ENCODE data around the gene BDH1. TPM values are rescaled to one million over a fixed set of nuclear protein-coding genes. Genes with fewer than 3 reads are reported as not detected.
"Not testable (repeated sequence)": the region's sequence is repeated elsewhere in the genome, so short reads cannot be mapped to it uniquely, and the experiment has no call there.

BDH1 gene
- polyA plus RNA-seq, 1 donor from 2014 or later: 12.9 TPM

- H4K20me1 ChIP-seq (ENCODE audit: insufficient read depth); H3K4me2 ChIP-seq (ENCODE audit: low read length); H3K36me3 ChIP-seq (ENCODE audit: insufficient read depth, low read length); H3K27ac ChIP-seq (ENCODE audit: low read length); H3K9ac ChIP-seq (ENCODE audit: low read length); H3K4me3 ChIP-seq (ENCODE audit: low read length); H3K9me2 ChIP-seq (ENCODE audit: insufficient read depth, low read length); H3K79me2 ChIP-seq (replicated peaks; ENCODE audit: insufficient read depth, low read length); H2AFZ ChIP-seq (ENCODE audit: low read depth, low read length); H3K27me3 ChIP-seq (ENCODE audit: insufficient read depth, low read depth, low read length); H3K9me3 ChIP-seq (ENCODE audit: low read length); H3F3A ChIP-seq (ENCODE audit: insufficient read depth, low read length, poor library complexity, severe bottlenecking): not testable (repeated sequence)
Observed at GRCh38 chr3:197516890-197517606, 38.7 kb downstream of the BDH1 start.

- H4K20me1 ChIP-seq (ENCODE audit: insufficient read depth): no peaks in the 10 kb centered on the region
- no peaks in the 10 kb centered on the region for H3K36me3 ChIP-seq (ENCODE audit: insufficient read depth, low read length)
- no peak overlapping the region for H3K27ac ChIP-seq (ENCODE audit: low read length)
- no peak overlapping the region for H3K9ac ChIP-seq (ENCODE audit: low read length)
- no peak overlapping the region for H3K4me3 ChIP-seq (ENCODE audit: low read length)
- H3K27me3 ChIP-seq (ENCODE audit: insufficient read depth, low read depth, low read length): no peaks in the 10 kb centered on the region
- H3K4me2 ChIP-seq (ENCODE audit: low read length): no peak overlapping the region
- no peaks in the 10 kb centered on the region for H3K79me2 ChIP-seq (replicated peaks; ENCODE audit: insufficient read depth, low read length)
- TF ChIP-seq EZH2 (IDR thresholded peaks at IDR 0.05; ENCODE audit: borderline replicate concordance, insufficient read depth, low read length, poor library complexity, severe bottlenecking) (no peak), RAD21 (conservative IDR thresholded peaks at IDR 0.05) (no peak), SMC3 (conservative IDR thresholded peaks at IDR 0.05; ENCODE audit: poor library complexity) (no peak), EP300 (conservative IDR thresholded peaks at IDR 0.05; ENCODE audit: poor library complexity, severe bottlenecking) (no peak), MXI1 (conservative IDR thresholded peaks at IDR 0.05; ENCODE audit: poor library complexity, severe bottlenecking) (no peak), POLR2AphosphoS5 (IDR thresholded peaks at IDR 0.05) (no peak), TAF1 (IDR thresholded peaks at IDR 0.05; ENCODE audit: low read depth) (no peak), REST (IDR thresholded peaks at IDR 0.05; ENCODE audit: borderline replicate concordance) (no peak)
- TF ChIP-seq, protein P1, sequence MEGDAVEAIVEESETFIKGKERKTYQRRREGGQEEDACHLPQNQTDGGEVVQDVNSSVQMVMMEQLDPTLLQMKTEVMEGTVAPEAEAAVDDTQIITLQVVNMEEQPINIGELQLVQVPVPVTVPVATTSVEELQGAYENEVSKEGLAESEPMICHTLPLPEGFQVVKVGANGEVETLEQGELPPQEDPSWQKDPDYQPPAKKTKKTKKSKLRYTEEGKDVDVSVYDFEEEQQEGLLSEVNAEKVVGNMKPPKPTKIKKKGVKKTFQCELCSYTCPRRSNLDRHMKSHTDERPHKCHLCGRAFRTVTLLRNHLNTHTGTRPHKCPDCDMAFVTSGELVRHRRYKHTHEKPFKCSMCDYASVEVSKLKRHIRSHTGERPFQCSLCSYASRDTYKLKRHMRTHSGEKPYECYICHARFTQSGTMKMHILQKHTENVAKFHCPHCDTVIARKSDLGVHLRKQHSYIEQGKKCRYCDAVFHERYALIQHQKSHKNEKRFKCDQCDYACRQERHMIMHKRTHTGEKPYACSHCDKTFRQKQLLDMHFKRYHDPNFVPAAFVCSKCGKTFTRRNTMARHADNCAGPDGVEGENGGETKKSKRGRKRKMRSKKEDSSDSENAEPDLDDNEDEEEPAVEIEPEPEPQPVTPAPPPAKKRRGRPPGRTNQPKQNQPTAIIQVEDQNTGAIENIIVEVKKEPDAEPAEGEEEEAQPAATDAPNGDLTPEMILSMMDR (IDR thresholded peaks at IDR 0.05; ENCODE audit: poor library complexity, severe bottlenecking): no peak
- H3K9me3 ChIP-seq (ENCODE audit: low read length): no peaks in the 10 kb centered on the region
- H2AFZ ChIP-seq (ENCODE audit: low read depth, low read length): no peak overlapping the region
- no peaks in the 10 kb centered on the region for H3K9me2 ChIP-seq (ENCODE audit: insufficient read depth, low read length)
- no peaks in the 10 kb centered on the region for H3F3A ChIP-seq (ENCODE audit: insufficient read depth, low read length, poor library complexity, severe bottlenecking)
Observed at GRCh38 chr3:197516517-197516889, 39.3 kb downstream of the BDH1 start.
